ENCODE results near the gene TDRD12. TPM values are rescaled to one million over a fixed set of nuclear protein-coding genes. Genes with fewer than 3 reads are reported as not detected.

Gene TDRD12
- polyA plus RNA-seq, 1 donor: 0.28 TPM

- Histone ChIP-seq H3K27me3 (ENCODE audit: control insufficient read depth, insufficient read depth, low read length) (no peaks in the 10 kb centered on the region), H3K9me3 (ENCODE audit: control insufficient read depth, low read depth, low read length) (no peaks in the 10 kb centered on the region), H3K4me3 (ENCODE audit: low read length) (no peak overlapping the region), H3K27ac (ENCODE audit: low read length) (no peak overlapping the region), H3K4me1 (ENCODE audit: control insufficient read depth, insufficient read depth, low read length) (peaks cover 3% of the 10 kb centered on the region), H3K36me3 (ENCODE audit: control insufficient read depth, insufficient read depth, low read length) (no peaks in the 10 kb centered on the region)
- WGBS (ENCODE audit: insufficient coverage, low lambda C conversion rate): 40% methylated on average over 2 of the region's 17 CpGs
- peak; percentile 23 to 55 for DNase-seq
Measured at GRCh38 chr19:32817569-32818476, 98.3 kb downstream of the TDRD12 start.

DNA sequence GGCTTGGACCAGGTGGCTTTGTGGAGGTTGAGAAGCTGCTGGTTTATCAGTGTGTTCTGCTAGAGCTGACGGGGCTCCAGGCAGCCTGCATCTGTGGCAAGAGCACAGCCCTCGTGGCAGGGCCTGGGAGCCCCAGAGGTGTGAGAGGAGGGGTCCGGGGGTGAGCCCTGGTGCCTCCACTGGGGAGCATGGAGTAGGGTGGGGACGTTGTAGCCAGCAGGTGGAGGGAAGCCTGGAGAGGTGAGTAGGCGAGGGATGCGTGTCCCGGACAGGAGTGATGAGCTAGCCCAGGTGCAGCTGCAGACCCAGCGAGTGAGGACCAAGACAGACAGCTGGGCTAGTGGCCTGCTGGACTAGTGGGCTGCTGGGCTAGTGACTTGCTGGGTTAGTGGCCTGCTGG lies 99.0 kb downstream of the TDRD12 start:
- WGBS (ENCODE audit: insufficient coverage, low lambda C conversion rate): no CpG with 5 or more reads among the region's 8 CpGs
- H3K36me3 ChIP-seq (ENCODE audit: control insufficient read depth, insufficient read depth, low read length): no peaks in the 10 kb centered on the region
- no peak overlapping the region for H3K4me3 ChIP-seq (ENCODE audit: low read length)
- H3K27ac ChIP-seq (ENCODE audit: low read length): no peak overlapping the region
- DNase-seq: no peak
- no peaks in the 10 kb centered on the region for H3K9me3 ChIP-seq (ENCODE audit: control insufficient read depth, low read depth, low read length)
- H3K27me3 ChIP-seq (ENCODE audit: control insufficient read depth, insufficient read depth, low read length): no peaks in the 10 kb centered on the region
- peaks cover 3% of the 10 kb centered on the region for H3K4me1 ChIP-seq (ENCODE audit: control insufficient read depth, insufficient read depth, low read length)

DNA sequence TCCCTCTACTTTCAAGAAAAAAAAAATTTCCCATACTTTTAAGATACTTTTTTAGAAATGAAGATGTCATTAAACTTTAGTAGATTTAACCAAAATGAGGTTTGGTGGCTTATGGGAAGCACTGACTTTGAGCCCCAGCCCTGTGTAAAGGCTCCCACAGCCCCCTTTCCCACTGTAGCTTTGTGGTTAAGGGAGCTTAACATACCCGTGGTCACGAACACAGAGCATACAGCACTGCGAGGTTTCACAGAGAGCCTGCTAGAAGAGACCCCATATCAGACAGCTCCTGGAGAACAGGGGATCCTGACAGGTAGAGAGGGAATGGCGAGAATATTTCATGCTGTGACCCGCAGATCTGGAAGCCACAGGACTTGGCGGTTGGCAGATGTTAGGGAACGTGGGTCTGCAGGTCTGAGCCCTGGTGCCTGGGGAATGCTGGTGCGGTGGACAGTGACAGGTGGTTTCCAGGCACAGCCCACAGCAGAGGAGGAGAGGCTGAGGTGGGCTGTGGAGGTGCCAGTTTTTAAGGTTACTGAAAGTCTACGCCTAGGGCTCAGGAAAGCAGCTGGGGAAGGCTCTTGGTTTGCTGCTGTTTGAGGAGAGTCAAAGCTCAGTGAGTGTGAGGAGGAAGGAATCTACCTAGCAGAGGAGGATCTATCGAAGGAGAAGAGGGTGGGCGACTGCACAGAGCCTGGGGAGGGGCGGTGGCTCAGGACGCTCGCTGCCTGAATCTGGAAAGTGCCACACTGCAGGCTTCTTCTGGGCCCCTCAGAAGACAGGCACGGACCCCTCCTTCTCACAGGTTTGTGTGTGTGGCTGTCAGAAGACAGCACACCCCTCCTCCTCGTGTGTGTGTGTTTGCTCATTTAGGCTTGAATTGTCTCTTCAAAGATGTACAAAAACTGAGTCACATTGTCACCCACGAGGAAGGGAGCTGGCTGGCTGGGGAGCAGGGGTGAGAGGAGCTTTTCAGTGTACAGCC lies 100.1 kb downstream of the TDRD12 start:
- H3K9me3 ChIP-seq (ENCODE audit: control insufficient read depth, low read depth, low read length): no peaks in the 10 kb centered on the region
- H3K4me1 ChIP-seq (ENCODE audit: control insufficient read depth, insufficient read depth, low read length): peaks cover 3% of the 10 kb centered on the region
- H3K27me3 ChIP-seq (ENCODE audit: control insufficient read depth, insufficient read depth, low read length): no peaks in the 10 kb centered on the region
- no peak overlapping the region for H3K4me3 ChIP-seq (ENCODE audit: low read length)
- no CpG with 5 or more reads among the region's 17 CpGs for WGBS (ENCODE audit: insufficient coverage, low lambda C conversion rate)
- DNase-seq: no peak
- no peaks in the 10 kb centered on the region for H3K36me3 ChIP-seq (ENCODE audit: control insufficient read depth, insufficient read depth, low read length)
- H3K27ac ChIP-seq (ENCODE audit: low read length): no peak overlapping the region

DNA sequence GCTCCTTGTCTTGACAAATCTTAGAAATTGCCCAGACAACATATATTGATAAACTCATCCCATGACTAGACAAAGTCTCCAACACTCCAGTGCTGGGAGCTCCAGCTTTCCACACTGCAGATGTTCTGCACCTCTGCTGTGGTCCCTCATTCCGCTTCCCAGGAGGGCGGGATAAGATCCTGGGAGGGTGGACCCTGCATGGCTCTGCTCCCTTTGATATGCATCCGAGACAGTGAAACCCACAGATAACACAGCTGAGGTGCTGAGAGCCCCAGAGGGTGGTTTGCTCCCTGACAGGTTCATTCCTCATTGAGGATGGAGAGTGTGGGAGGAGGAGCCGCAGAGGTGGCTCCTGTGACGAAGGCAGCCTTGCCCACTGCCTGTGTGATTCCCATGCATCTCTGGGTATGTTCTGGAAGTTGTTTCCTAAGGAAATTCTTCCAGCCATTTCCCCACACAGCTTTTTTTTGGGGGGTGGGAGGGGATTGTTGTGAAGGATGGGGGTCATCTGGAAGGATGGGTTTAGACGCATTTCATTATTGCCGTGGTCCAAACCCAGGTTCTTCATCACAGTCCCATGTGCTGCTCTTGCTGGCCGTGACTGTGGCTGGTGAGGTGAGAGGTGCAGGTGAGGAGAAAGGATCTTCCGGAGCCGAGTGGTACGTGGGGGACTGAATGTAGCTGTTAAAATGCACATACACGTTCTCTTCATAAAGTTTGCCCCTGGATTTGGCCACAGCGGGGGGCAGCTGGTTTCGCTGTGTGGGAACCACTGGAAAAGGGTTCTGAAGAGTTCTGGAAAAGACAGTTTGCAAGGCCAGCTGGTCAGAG lies 103.6 kb downstream of the TDRD12 start:
- no peaks in the 10 kb centered on the region for H3K9me3 ChIP-seq (ENCODE audit: control insufficient read depth, low read depth, low read length)
- peaks cover 3% of the 10 kb centered on the region for H3K36me3 ChIP-seq (ENCODE audit: control insufficient read depth, insufficient read depth, low read length)
- no peak for DNase-seq
- H3K4me1 ChIP-seq (ENCODE audit: control insufficient read depth, insufficient read depth, low read length): peaks cover 3% of the 10 kb centered on the region
- H3K27me3 ChIP-seq (ENCODE audit: control insufficient read depth, insufficient read depth, low read length): no peaks in the 10 kb centered on the region
- WGBS (ENCODE audit: insufficient coverage, low lambda C conversion rate): 100% methylated on average over 2 of the region's 14 CpGs
- H3K4me3 ChIP-seq (ENCODE audit: low read length): no peak overlapping the region
- H3K27ac ChIP-seq (ENCODE audit: low read length): no peak overlapping the region

- DNase-seq: no peak
- Histone ChIP-seq H3K4me3 (ENCODE audit: low read length) (no peak overlapping the region), H3K9me3 (ENCODE audit: control insufficient read depth, low read depth, low read length) (no peaks in the 10 kb centered on the region), H3K36me3 (ENCODE audit: control insufficient read depth, insufficient read depth, low read length) (peaks cover 8% of the 10 kb centered on the region), H3K27ac (ENCODE audit: low read length) (no peak overlapping the region), H3K27me3 (ENCODE audit: control insufficient read depth, insufficient read depth, low read length) (no peaks in the 10 kb centered on the region), H3K4me1 (ENCODE audit: control insufficient read depth, insufficient read depth, low read length) (peaks cover 3% of the 10 kb centered on the region)
- no CpG with 5 or more reads among the region's 7 CpGs for WGBS (ENCODE audit: insufficient coverage, low lambda C conversion rate)
Measured at GRCh38 chr19:32823747-32824102, 104.2 kb downstream of the TDRD12 start.

DNA sequence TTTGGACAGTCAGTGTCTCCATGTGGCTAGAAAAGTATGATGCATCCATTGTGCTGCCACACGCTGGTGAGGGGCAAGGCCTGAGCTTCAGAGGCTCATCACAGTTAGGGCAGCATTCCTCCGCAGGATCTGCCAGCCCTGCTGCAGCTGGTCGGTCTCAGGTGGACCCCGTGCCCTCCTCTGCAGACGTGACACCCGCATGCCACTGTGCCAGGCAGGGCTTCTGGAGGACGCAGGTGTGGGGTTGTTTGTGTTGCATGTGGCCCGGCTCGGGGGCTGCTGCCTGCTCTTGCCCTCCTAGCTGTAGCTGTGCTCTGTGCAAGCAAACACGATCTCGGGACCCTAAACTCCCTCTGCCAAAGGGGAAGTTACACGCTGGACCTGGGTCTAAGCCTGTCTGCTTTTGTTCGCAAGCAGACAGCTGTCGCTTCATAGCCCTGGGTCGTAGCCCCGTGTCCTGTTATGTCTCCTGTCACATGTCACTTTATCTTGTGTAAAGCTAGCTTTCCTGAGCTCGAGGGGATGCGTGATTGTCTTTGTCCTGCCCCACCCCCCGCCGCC lies 104.7 kb downstream of the TDRD12 start:
- peaks cover 9% of the 10 kb centered on the region for H3K36me3 ChIP-seq (ENCODE audit: control insufficient read depth, insufficient read depth, low read length)
- H3K27me3 ChIP-seq (ENCODE audit: control insufficient read depth, insufficient read depth, low read length): no peaks in the 10 kb centered on the region
- no peak overlapping the region for H3K27ac ChIP-seq (ENCODE audit: low read length)
- peaks cover 2% of the 10 kb centered on the region for H3K9me3 ChIP-seq (ENCODE audit: control insufficient read depth, low read depth, low read length)
- no peak for DNase-seq
- H3K4me3 ChIP-seq (ENCODE audit: low read length): no peak overlapping the region
- peaks cover 3% of the 10 kb centered on the region for H3K4me1 ChIP-seq (ENCODE audit: control insufficient read depth, insufficient read depth, low read length)
- no CpG with 5 or more reads among the region's 20 CpGs for WGBS (ENCODE audit: insufficient coverage, low lambda C conversion rate)

- no peak overlapping the region for H3K4me3 ChIP-seq (ENCODE audit: low read length)
- H3K9me3 ChIP-seq (ENCODE audit: control insufficient read depth, low read depth, low read length): peaks cover 2% of the 10 kb centered on the region
- H3K4me1 ChIP-seq (ENCODE audit: control insufficient read depth, insufficient read depth, low read length): peaks cover 3% of the 10 kb centered on the region
- DNase-seq: no peak
- no CpG with 5 or more reads among the region's 21 CpGs for WGBS (ENCODE audit: insufficient coverage, low lambda C conversion rate)
- no peaks in the 10 kb centered on the region for H3K27me3 ChIP-seq (ENCODE audit: control insufficient read depth, insufficient read depth, low read length)
- H3K36me3 ChIP-seq (ENCODE audit: control insufficient read depth, insufficient read depth, low read length): peaks cover 12% of the 10 kb centered on the region
- H3K27ac ChIP-seq (ENCODE audit: low read length): no peak overlapping the region
Measured at GRCh38 chr19:32824916-32825608, 105.5 kb downstream of the TDRD12 start.

- H3K9me3 ChIP-seq (ENCODE audit: control insufficient read depth, low read depth, low read length): peaks cover 2% of the 10 kb centered on the region
- H3K36me3 ChIP-seq (ENCODE audit: control insufficient read depth, insufficient read depth, low read length): peaks cover 24% of the 10 kb centered on the region
- no peaks in the 10 kb centered on the region for H3K4me1 ChIP-seq (ENCODE audit: control insufficient read depth, insufficient read depth, low read length)
- 100% methylated on average over 1 of the region's 4 CpGs for WGBS (ENCODE audit: insufficient coverage, low lambda C conversion rate)
- no peak for DNase-seq
- H3K4me3 ChIP-seq (ENCODE audit: low read length): no peak overlapping the region
- no peaks in the 10 kb centered on the region for H3K27me3 ChIP-seq (ENCODE audit: control insufficient read depth, insufficient read depth, low read length)
- no peak overlapping the region for H3K27ac ChIP-seq (ENCODE audit: low read length)
Measured at GRCh38 chr19:32828139-32828538, 108.6 kb downstream of the TDRD12 start.

DNA sequence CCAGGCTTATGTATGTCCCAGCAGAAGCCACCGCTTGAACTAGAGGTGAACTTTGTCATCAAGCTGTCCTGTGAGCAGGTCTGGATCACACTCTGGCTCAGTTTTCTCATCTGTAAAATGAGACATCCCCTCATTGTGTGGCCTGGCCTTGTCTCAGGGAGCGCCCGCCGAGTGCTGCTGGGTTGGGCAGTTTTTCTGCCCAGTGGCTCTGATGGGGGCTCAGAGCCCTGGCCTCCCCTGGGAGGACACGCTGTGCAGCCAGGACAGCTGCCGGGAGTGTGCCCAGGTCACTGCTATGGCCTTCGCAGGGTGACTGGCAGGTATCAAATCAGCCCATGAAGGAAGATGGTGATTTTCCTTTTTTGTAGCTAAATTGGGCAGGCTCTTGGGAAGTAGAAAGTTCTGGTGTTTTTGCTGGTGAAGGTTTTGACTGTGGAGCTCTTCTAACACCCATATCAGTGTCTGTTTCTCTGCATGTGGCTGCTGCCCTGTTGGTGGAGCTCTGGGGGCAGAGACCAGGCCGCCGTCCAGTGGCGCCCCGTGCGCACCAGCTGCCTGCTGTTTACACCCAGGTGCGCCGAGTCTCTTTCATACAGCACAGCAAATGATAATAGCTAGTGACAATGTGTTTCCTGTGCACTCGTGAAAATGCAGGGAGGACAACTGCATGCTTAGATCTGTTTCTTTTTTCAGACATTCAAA lies 109.2 kb downstream of the TDRD12 start:
- DNase-seq: no peak
- Histone ChIP-seq H3K36me3 (ENCODE audit: control insufficient read depth, insufficient read depth, low read length) (peaks cover 24% of the 10 kb centered on the region), H3K4me3 (ENCODE audit: low read length) (no peak overlapping the region), H3K27me3 (ENCODE audit: control insufficient read depth, insufficient read depth, low read length) (no peaks in the 10 kb centered on the region), H3K27ac (ENCODE audit: low read length) (no peak overlapping the region), H3K4me1 (ENCODE audit: control insufficient read depth, insufficient read depth, low read length) (no peaks in the 10 kb centered on the region), H3K9me3 (ENCODE audit: control insufficient read depth, low read depth, low read length) (peaks cover 2% of the 10 kb centered on the region)
- WGBS (ENCODE audit: insufficient coverage, low lambda C conversion rate): no CpG with 5 or more reads among the region's 15 CpGs
